D721Med (cell line): Measurements from ENCODE around the gene SPG7.

Experiments
- DNase-seq: peaks from one replicate; pipeline ENCODE4 v3.0.0; 2011; ENCODE audit warnings: low spot score; ENCODE audit not compliant: insufficient read length
- FAIRE-seq: peaks from 2 replicates; lab custom pipeline; 2011; peaks lifted over from hg19 to GRCh38; lab: Jason Lieb, UNC
- TF ChIP-seq, protein P1 (sequence below): IDR thresholded peaks from 2 replicates; pipeline ENCODE4 v1.5.1; 2012; ENCODE audit warnings: mild to moderate bottlenecking, control low read depth; ENCODE audit not compliant: insufficient read depth; ENCODE audit errors: missing control alignments

Gene SPG7

DNA sequence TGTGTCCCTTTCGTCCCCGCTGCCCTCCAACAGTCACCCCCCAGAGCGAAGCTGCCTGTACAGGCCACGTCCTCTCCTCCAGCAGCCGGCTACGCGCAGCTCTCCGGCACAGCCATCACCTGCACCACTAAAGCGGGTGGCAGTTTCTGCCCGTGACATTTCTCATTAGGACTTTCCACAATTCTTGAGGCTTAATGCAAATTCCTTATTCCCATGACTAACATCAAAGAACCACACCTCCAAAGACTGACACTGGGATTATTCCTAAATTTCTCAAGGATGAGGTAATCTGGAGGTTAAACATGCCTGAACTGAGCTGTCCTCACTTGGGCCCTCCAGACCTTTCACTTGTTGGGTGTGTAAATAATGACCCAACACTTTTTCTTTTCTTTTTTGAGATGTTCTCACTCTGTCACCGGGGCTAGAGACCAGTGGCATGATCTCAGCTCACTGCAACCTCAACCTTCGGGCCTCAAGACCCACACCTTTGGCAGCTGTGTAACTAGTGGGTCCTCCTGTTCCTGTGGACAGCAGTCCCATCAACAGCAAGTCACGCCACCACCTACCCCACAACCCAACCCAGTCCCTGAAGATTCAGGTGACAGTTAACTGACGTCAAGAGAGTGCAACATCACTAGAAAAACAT is 29.5 kb upstream of the SPG7 start:
- TF ChIP-seq, protein P1, sequence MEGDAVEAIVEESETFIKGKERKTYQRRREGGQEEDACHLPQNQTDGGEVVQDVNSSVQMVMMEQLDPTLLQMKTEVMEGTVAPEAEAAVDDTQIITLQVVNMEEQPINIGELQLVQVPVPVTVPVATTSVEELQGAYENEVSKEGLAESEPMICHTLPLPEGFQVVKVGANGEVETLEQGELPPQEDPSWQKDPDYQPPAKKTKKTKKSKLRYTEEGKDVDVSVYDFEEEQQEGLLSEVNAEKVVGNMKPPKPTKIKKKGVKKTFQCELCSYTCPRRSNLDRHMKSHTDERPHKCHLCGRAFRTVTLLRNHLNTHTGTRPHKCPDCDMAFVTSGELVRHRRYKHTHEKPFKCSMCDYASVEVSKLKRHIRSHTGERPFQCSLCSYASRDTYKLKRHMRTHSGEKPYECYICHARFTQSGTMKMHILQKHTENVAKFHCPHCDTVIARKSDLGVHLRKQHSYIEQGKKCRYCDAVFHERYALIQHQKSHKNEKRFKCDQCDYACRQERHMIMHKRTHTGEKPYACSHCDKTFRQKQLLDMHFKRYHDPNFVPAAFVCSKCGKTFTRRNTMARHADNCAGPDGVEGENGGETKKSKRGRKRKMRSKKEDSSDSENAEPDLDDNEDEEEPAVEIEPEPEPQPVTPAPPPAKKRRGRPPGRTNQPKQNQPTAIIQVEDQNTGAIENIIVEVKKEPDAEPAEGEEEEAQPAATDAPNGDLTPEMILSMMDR = no peak
- no peak for DNase-seq
- no peak for FAIRE-seq

DNA sequence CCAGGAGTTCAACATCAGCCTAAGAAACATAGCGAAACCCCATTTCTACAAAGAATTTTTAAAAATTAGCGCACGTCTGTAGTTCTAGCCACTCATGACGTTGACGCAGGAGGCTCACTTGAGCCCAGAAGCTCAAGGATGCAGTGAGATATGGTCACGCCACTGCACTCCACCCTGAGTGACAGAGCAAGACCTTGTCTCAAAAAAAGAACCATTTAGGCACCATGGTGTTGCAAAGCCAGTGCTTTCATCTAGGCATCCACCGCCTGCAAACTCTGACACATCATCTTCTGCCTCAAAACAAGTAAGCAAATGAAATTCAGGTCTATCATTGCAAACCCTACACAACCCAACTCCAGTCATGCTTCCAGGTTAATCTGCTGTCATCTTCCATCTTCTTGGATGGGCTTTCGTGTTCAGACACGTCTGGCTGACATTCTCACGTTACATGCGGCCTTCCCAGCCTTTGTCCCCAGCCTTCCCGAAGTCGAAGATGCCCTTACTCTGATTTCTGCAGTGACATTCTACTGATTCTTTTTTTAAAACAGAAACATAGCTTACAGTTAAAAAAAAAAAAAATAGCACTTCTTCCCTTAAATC is 26.7 kb upstream of the SPG7 start:
- no peak for DNase-seq
- TF ChIP-seq, protein P1 = no peak

DNA sequence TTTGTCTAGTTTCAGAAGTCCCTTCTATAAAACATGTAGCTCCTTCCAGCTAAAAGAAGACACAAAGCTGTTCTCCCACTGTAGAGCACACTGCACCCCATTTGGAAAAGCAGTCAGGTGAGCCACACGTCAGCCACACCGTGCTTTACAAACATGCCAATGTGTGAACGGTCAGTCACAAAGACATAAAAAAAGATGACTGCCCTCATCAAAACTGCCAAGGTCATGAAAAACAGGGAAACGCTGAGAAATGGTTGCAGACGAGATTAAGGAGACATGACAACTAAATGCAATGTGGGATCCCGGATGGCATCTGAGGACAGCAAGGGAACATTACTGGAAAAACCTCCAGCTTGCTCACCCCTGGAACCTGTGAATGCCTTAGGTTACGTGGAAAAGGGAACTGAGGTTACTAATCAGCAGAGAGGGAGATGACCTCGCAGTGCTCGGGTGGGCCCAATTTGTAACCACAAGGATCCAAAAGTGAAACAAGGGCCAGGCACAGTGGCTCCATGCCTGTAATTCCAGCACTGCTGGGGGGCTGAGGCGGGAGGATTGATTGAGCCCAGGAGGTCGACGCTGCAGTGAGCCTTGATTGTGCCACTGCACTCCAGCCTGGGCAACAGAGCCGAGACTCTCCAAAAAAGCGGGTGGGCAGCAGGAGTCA is 25.9 kb upstream of the SPG7 start:
- FAIRE-seq (no peak), DNase-seq (no peak)
- TF ChIP-seq, protein P1 = no peak

More for the DNA sequence above, 26.7 kb upstream of the SPG7 start:
- FAIRE-seq = no peak

DNA sequence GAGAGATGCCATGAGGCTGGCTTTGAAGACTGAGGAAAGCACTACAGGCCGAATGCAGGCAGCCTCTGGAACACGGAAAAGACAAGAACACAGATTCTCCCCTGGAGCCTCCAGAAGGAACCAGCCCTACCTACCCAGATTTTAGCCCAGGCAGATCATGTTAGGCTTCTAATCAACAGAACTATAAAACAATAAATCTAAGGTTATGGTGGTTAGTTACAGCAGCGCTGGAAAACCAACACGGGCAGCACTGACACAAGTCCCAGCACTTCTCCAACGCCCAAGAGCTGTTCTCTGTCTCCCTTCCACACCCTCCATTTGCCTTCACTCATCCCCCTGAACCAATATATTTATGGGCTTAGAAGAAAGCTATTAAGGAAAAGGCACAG is 25.4 kb upstream of the SPG7 start:
- DNase-seq (no peak), FAIRE-seq (no peak)
- TF ChIP-seq, protein P1 = no peak

DNA sequence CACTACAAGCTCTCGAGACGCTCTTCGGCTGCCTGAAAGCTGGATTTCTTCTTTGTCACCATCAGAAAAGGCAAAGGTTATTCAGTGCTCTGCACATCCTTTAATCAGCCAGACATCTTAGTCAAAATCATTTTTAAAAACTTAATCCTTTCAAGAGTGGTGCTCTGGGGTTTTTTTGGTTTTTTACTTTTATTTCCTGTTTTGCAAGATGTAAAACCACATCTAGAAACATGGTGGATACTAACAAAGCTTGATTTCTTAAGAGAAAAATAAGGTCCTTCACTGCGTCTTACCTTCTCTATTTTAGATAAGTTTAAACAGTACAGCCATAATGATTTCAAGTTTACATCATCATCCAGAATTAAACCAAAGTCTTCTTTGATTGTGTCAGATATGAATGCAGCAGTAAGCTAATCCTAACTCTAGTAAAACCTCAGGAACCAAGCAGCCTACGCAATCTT is 24.1 kb upstream of the SPG7 start:
- DNase-seq = no peak
- no peak for FAIRE-seq
- TF ChIP-seq, protein P1 = no peak

DNA sequence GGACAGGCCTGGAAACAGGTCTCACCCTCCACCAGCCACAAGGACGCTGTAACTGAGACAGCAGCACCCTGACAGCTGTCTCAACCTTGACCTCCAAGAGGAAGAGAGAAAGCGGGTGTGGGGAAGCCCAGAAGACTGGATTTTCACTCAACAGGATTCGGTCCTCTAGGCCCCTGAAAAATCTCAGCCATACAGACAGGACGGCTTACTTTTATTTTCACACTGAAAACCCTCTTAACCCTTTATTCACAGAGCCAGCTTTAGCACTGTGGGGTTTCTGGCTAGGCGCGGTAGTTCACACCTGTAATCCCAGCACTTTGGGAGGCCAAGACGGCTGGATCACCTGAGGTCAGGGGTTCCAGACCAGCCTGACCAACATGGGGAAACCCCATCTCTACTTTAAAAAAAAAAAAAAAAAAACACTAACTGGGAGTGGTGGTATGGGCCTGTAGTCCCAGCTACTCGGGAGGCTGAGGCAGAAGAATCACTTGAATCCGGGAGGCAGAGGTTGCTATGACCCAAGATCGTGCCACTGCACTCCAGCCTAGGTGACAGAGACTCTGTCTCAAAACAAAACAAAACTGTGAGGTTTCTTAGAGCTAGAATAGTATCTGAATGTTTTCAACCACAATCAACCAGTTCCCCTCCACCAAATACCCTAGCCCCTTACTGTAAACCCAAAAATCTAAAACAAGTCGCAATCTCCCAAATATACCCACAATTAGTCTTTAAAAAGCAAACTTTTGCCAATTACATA is 23.1 kb upstream of the SPG7 start:
- TF ChIP-seq, protein P1 = no peak
- FAIRE-seq = no peak
- DNase-seq = no peak
